GM21526 (cell line): ENCODE measurements around the gene HOMER3.
"Not testable (repeated sequence)": the region's sequence is repeated elsewhere in the genome, so short reads cannot be mapped to it uniquely, and the experiment has no call there.

Source experiments
- ATAC-seq: cut with Tn5 transposase; IDR thresholded peaks from one replicate; pipeline ENCODE4 v1.9.1; 2021; ENCODE audit warnings: moderate library complexity; ENCODE audit not compliant: unreplicated experiment, low FRiP score

HOMER3 gene

GRCh38 chr19:18955042-18955441 is 14.0 kb upstream of the HOMER3 start:
- no peak for ATAC-seq

- ATAC-seq = no peak
These were observed 13.1 kb upstream of the HOMER3 start for GRCh38 chr19:18954094-18954493.

- ATAC-seq = not testable (repeated sequence)
These were observed 11.5 kb upstream of the HOMER3 start for GRCh38 chr19:18952364-18953003.

GRCh38 chr19:18951721-18952281 is 10.8 kb upstream of the HOMER3 start:
- no peak for ATAC-seq

GRCh38 chr19:18949858-18950257 is 8.8 kb upstream of the HOMER3 start:
- ATAC-seq = no peak

GRCh38 chr19:18948976-18949356 is 7.9 kb upstream of the HOMER3 start:
- ATAC-seq = no peak

- no peak for ATAC-seq
These were observed 7.3 kb upstream of the HOMER3 start for GRCh38 chr19:18948075-18948975.

- ATAC-seq = no peak
These were observed 5.9 kb upstream of the HOMER3 start for GRCh38 chr19:18946918-18947317.

- no peak for ATAC-seq
These were observed 5.3 kb upstream of the HOMER3 start for GRCh38 chr19:18946335-18946734.

- no peak for ATAC-seq
These were observed 4.3 kb upstream of the HOMER3 start for GRCh38 chr19:18945297-18945696.

- no peak for ATAC-seq
These were observed 2.4 kb upstream of the HOMER3 start for GRCh38 chr19:18943465-18943864.

- ATAC-seq = no peak
These were observed 1.7 kb upstream of the HOMER3 start for GRCh38 chr19:18942692-18943091.

- no peak for ATAC-seq
These were observed 774 bp upstream of the HOMER3 start for GRCh38 chr19:18941628-18942354.

GRCh38 chr19:18939922-18940768 is 872 bp downstream of the HOMER3 start:
- ATAC-seq = no peak

- no peak for ATAC-seq
These were observed 1.9 kb downstream of the HOMER3 start for GRCh38 chr19:18939163-18939562.

GRCh38 chr19:18933297-18933696 is 7.7 kb downstream of the HOMER3 start:
- no peak for ATAC-seq

GRCh38 chr19:18932216-18932841 is 8.7 kb downstream of the HOMER3 start:
- no peak for ATAC-seq

GRCh38 chr19:18931316-18932162 is 9.5 kb downstream of the HOMER3 start:
- no peak for ATAC-seq

- ATAC-seq = no peak
These were observed 11.7 kb downstream of the HOMER3 start for GRCh38 chr19:18929311-18929710.
